Omental fat pad (tissue), 4 donors: ENCODE measurements around the gene HTR2A. TPM values are rescaled to one million over a fixed set of nuclear protein-coding genes. Genes with fewer than 3 reads are reported as not detected.

Experiments
- ATAC-seq: fragments of 150-250 bp; one replicate; pipeline ENCODE4 v1.9.1; 2016; ENCODE audit warnings: mild to moderate bottlenecking, moderate library complexity; ENCODE audit not compliant: low FRiP score
- DNase-seq: peaks from one replicate; pipeline ENCODE4 v3.0.0-alpha.2; 2019; ENCODE audit warnings: low spot score
- CTCF ChIP-seq, 3 donors: fragments of 450-650 bp; IDR thresholded peaks; one replicate each; pipeline ENCODE4 v1.5.1; 2016 to 2017; ENCODE audit warnings: antibody characterized with exemption in 3 of 3, mild to moderate bottlenecking in 3 of 3, moderate library complexity in 2 of 3
- total RNA-seq, 4 donors: library from RNA; depleted of rRNA; stranded (reverse); fragments of >200 nt; gene quantifications; one replicate each; pipeline ENCODE4 v1.1.0, GENCODE V29; 2016

Gene HTR2A
- total RNA-seq, 4 donors from 2014 or later: 0.16 to 1.2 (median 0.55) TPM

- TF ChIP-seq CTCF (IDR thresholded peaks at IDR 0.05): no peak
- ATAC-seq (no peak), DNase-seq (no peak)
Observed at GRCh38 chr13:46796129-46796514, 100.7 kb downstream of the HTR2A start.

- ATAC-seq (no peak), DNase-seq (no peak)
Observed at GRCh38 chr13:46795321-46795720, 101.5 kb downstream of the HTR2A start.

GRCh38 chr13:46783504-46783903, 113.3 kb downstream of the HTR2A start:
- ATAC-seq (no peak), DNase-seq (no peak)
- no peak for TF ChIP-seq CTCF (IDR thresholded peaks at IDR 0.05)

More at GRCh38 chr13:46795321-46795720, 101.5 kb downstream of the HTR2A start:
- TF ChIP-seq CTCF (IDR thresholded peaks at IDR 0.05): no peak

GRCh38 chr13:46782691-46783090, 114.2 kb downstream of the HTR2A start:
- DNase-seq: no peak
- ATAC-seq: no peak
- no peak for TF ChIP-seq CTCF (IDR thresholded peaks at IDR 0.05)

GRCh38 chr13:46782066-46782465, 114.8 kb downstream of the HTR2A start:
- ATAC-seq: no peak
- TF ChIP-seq CTCF (IDR thresholded peaks at IDR 0.05): no peak
- no peak for DNase-seq

Other genes with a start within 250 kb of the HTR2A start
- gene ESD, start 99.9 kb downstream of the HTR2A start, total RNA-seq: 100 to 1,000 TPM in 3 of 4 donors, 10 to 100 TPM in 1; 62.6 to 120 (median 102) TPM